Measurements from ENCODE around the gene TOM1. TPM values are rescaled to one million over a fixed set of nuclear protein-coding genes. Genes with fewer than 3 reads are reported as not detected.

Gene TOM1
- total and polyA plus RNA-seq, 10 of the 15 experiments (the other 5 are each of a cell fraction or from before 2014, with no cell fraction given) = 2.2 to 64.6 (median 40.3) TPM

DNA sequence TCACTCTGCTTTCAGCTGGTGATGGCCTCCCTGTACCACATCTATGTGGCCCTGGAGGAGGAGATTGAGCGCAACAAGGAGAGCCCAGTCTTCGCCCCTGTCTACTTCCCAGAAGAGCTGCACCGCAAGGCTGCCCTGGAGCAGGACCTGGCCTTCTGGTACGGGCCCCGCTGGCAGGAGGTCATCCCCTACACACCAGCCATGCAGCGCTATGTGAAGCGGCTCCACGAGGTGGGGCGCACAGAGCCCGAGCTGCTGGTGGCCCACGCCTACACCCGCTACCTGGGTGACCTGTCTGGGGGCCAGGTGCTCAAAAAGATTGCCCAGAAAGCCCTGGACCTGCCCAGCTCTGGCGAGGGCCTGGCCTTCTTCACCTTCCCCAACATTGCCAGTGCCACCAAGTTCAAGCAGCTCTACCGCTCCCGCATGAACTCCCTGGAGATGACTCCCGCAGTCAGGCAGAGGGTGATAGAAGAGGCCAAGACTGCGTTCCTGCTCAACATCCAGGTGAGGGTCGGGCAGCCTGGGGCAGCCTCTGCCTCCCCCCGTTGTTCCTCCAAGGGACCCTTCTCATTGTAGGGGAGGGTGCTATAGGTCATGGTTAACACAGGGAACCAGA, 87.1 kb downstream of the TOM1 start:
- FAIRE-seq = no peak
- no peak overlapping the region for H3K27ac ChIP-seq (ENCODE audit: control insufficient read depth, insufficient read depth)
- TF ChIP-seq, protein P1, sequence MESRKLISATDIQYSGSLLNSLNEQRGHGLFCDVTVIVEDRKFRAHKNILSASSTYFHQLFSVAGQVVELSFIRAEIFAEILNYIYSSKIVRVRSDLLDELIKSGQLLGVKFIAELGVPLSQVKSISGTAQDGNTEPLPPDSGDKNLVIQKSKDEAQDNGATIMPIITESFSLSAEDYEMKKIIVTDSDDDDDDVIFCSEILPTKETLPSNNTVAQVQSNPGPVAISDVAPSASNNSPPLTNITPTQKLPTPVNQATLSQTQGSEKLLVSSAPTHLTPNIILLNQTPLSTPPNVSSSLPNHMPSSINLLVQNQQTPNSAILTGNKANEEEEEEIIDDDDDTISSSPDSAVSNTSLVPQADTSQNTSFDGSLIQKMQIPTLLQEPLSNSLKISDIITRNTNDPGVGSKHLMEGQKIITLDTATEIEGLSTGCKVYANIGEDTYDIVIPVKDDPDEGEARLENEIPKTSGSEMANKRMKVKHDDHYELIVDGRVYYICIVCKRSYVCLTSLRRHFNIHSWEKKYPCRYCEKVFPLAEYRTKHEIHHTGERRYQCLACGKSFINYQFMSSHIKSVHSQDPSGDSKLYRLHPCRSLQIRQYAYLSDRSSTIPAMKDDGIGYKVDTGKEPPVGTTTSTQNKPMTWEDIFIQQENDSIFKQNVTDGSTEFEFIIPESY (IDR thresholded peaks at IDR 0.05) = no peak
- TF ChIP-seq ESRRA (IDR thresholded peaks at IDR 0.05; ENCODE audit: low read length) = no peak
- no peak for TF ChIP-seq MTA2 (IDR thresholded peaks at IDR 0.05; ENCODE audit: low read depth)
- TF ChIP-seq GABPA (IDR thresholded peaks at IDR 0.05; ENCODE audit: low read depth) = no peak
- TF ChIP-seq STAT1 (conservative IDR thresholded peaks at IDR 0.05) = no peak
- TF ChIP-seq KAT2A (conservative IDR thresholded peaks at IDR 0.05; ENCODE audit: control insufficient read depth, low read depth, low read length) = no peak
- no TSS peak for BruUV-seq (replicated peaks)
- SMC1A ChIA-PET (ENCODE audit: uncharacterized antibody, unreplicated experiment) = interaction anchor here (1.6 kb wide), 1 partner anchor 11 kb away, joined by 3 read pairs; no protein-coding TSS in a partner anchor
- H3K9ac ChIP-seq (ENCODE audit: control insufficient read depth, insufficient read depth, low read length) = no peak overlapping the region
- no peaks in the 10 kb centered on the region for H4K20me1 ChIP-seq (ENCODE audit: control insufficient read depth, insufficient read depth)
- no peaks in the 10 kb centered on the region for H3K27me3 ChIP-seq (replicated peaks in 1 of 2; ENCODE audit: control insufficient read depth in 2 of 2, insufficient read depth in 2 of 2, low read length in 1 of 2)
- RAD21 ChIA-PET (ENCODE audit: unreplicated experiment) = no interaction called here
- no peaks in the 10 kb centered on the region for H3K9me3 ChIP-seq (replicated peaks; ENCODE audit: control insufficient read depth, insufficient read depth, low read length)
- no peak for ATAC-seq
- peaks cover 13 to 15% of the 10 kb centered on the region in 2 experiments; a peak in 3 of 4 replicates for H3K36me3 ChIP-seq (ENCODE audit: control insufficient read depth in 2 of 2, insufficient read depth in 2 of 2, low read length in 1 of 2)
- POLR2A ChIA-PET = interaction anchor here (0.6 kb wide), 1 partner anchor 18 kb away, joined by 3 read pairs; no protein-coding TSS in a partner anchor
- 97% methylated on average over 19 of the region's 19 CpGs for WGBS (ENCODE audit: insufficient coverage, insufficient replicate concordance, low lambda C conversion rate, missing lambda C conversion rate)
- no peak overlapping the region for H3K4me2 ChIP-seq (ENCODE audit: control insufficient read depth, insufficient read depth)
- H3K79me2 ChIP-seq (ENCODE audit: control insufficient read depth, insufficient read depth, low read length) = peaks cover 2% of the 10 kb centered on the region; the same call in 1 of the 2 replicates
- H3K4me1 ChIP-seq (ENCODE audit: control insufficient read depth, insufficient read depth, low read length) = peaks cover 7% of the 10 kb centered on the region; the same call in 1 of the 2 replicates
- in situ Hi-C loops (cut with MboI) (loop anchor here (25.0 kb wide), 1 partner anchor 1826 kb away; the partner anchor contains the start of gene SSTR3), intact Hi-C loops (cut with micrococcal nuclease; ENCODE audit: unreplicated experiment) (no loop called here)
- CTCF ChIA-PET = interaction anchor here (3.0 kb wide), 1 partner anchor 24 kb away, joined by 16 read pairs; no protein-coding TSS in a partner anchor
- DNase-seq (ENCODE audit: low read depth, low spot score) = no peak
- H3K4me3 ChIP-seq = no peak overlapping the region
- no peak overlapping the region for H2AFZ ChIP-seq (ENCODE audit: control insufficient read depth, low read depth, low read length)

Measured in GM12878 (cell line).